GM11168 (cell line): ENCODE measurements around the gene FOXO6.
"Not testable (repeated sequence)": the region's sequence is repeated elsewhere in the genome, so short reads cannot be mapped to it uniquely, and the experiment has no call there.

Experiments
- in situ Hi-C: fragments of 300-500 bp; cut with MboI; formaldehyde crosslinking; loops from one replicate; pipeline ENCODE4 v1.12.0; 2022; ENCODE audit warnings: low sequenced_read_pairs; ENCODE audit not compliant: unreplicated experiment

Gene FOXO6

GRCh38 chr1:41328780-41329640, 32.2 kb upstream of the FOXO6 start:
- in situ Hi-C loops: no loop called here

- in situ Hi-C loops: no loop called here
Measured at GRCh38 chr1:41329662-41330587, 31.3 kb upstream of the FOXO6 start.

- in situ Hi-C loops: no loop called here
Measured at GRCh38 chr1:41330588-41331545, 30.4 kb upstream of the FOXO6 start.

- in situ Hi-C loops: no loop called here
Measured at GRCh38 chr1:41331546-41331917, 29.7 kb upstream of the FOXO6 start.

- in situ Hi-C loops: not testable (repeated sequence)
Measured at GRCh38 chr1:41332161-41332560, 29.1 kb upstream of the FOXO6 start.

- in situ Hi-C loops: no loop called here
Measured at GRCh38 chr1:41333146-41333784, 28.0 kb upstream of the FOXO6 start.

- in situ Hi-C loops: no loop called here
Measured at GRCh38 chr1:41338820-41339219, 22.4 kb upstream of the FOXO6 start.

- in situ Hi-C loops: no loop called here
Measured at GRCh38 chr1:41340655-41341364, 20.4 kb upstream of the FOXO6 start.

- in situ Hi-C loops: no loop called here
Measured at GRCh38 chr1:41341365-41341683, 19.9 kb upstream of the FOXO6 start.

- in situ Hi-C loops: no loop called here
Measured at GRCh38 chr1:41341772-41342562, 19.3 kb upstream of the FOXO6 start.

GRCh38 chr1:41342774-41343355, 18.4 kb upstream of the FOXO6 start:
- in situ Hi-C loops: no loop called here

- in situ Hi-C loops: no loop called here
Measured at GRCh38 chr1:41343790-41344699, 17.2 kb upstream of the FOXO6 start.

GRCh38 chr1:41344708-41345159, 16.5 kb upstream of the FOXO6 start:
- in situ Hi-C loops: no loop called here

- in situ Hi-C loops: no loop called here
Measured at GRCh38 chr1:41345434-41346075, 15.7 kb upstream of the FOXO6 start.

- in situ Hi-C loops: no loop called here
Measured at GRCh38 chr1:41347276-41347675, 14.0 kb upstream of the FOXO6 start.

- in situ Hi-C loops: no loop called here
Measured at GRCh38 chr1:41348394-41348793, 12.8 kb upstream of the FOXO6 start.
